Osteoblast (primary cell): Measurements from ENCODE around the gene LANCL2. TPM values are rescaled to one million over a fixed set of nuclear protein-coding genes. Genes with fewer than 3 reads are reported as not detected.

Experiments
- DNase-seq: peaks from one replicate; pipeline ENCODE4 v3.0.0; 2011; ENCODE audit warnings: low spot score, mixed read lengths; ENCODE audit not compliant: insufficient read length; ENCODE audit errors: missing footprints
- H2AFZ ChIP-seq: 2 replicates; pipeline ENCODE4 v1.6.0; 2011; ENCODE audit warnings: mild to moderate bottlenecking, low read length
- H3K27ac ChIP-seq: 2 replicates; pipeline ENCODE4 v1.5.1; 2011; ENCODE audit warnings: mild to moderate bottlenecking, low read depth, low read length, moderate library complexity
- H3K27me3 ChIP-seq: 2 replicates; pipeline ENCODE4 v1.6.0; 2012; ENCODE audit warnings: mild to moderate bottlenecking, control low read depth, inconsistent platforms, low read length, moderate library complexity; ENCODE audit not compliant: insufficient read depth
- H3K36me3 ChIP-seq: 2 replicates; pipeline ENCODE4 v1.5.1; 2011; ENCODE audit warnings: mild to moderate bottlenecking, low read length, control low read depth, moderate library complexity; ENCODE audit not compliant: insufficient read depth
- H3K4me1 ChIP-seq: 2 replicates; pipeline ENCODE4 v1.5.1; 2011; ENCODE audit warnings: mild to moderate bottlenecking, low read length, control low read depth, moderate library complexity; ENCODE audit not compliant: insufficient read depth
- H3K4me2 ChIP-seq: 2 replicates; pipeline ENCODE4 v1.6.0; 2011; ENCODE audit warnings: mild to moderate bottlenecking, low read length; ENCODE audit not compliant: insufficient read depth
- H3K4me3 ChIP-seq: fragments of 200-600 bp; sonication (generic); 3 replicates; pipeline ENCODE4 v1.5.1; 2012; ENCODE audit warnings: mild to moderate bottlenecking, low read length, inconsistent platforms; ENCODE audit not compliant: insufficient read depth
- H3K79me2 ChIP-seq: 2 replicates; pipeline ENCODE4 v1.6.0; 2012; ENCODE audit warnings: mild to moderate bottlenecking, low read length, control low read depth, inconsistent platforms; ENCODE audit not compliant: insufficient read depth
- H3K9me3 ChIP-seq: 2 replicates; pipeline ENCODE4 v1.5.1; 2011; ENCODE audit warnings: low read depth, low read length, control low read depth
- H4K20me1 ChIP-seq: 2 replicates; pipeline ENCODE4 v1.6.0; 2012; ENCODE audit warnings: mild to moderate bottlenecking, low read length, control low read depth; ENCODE audit not compliant: insufficient read depth
- CTCF ChIP-seq: IDR thresholded peaks from 2 replicates; pipeline ENCODE4 v1.5.1; 2011; ENCODE audit warnings: mild to moderate bottlenecking, low read depth, low read length, moderate library complexity; ENCODE audit errors: extremely low read depth
- total RNA-seq: library from RNA; depleted of rRNA; stranded (reverse); fragments of >200 nt; gene quantifications from 2 replicates; pipeline ENCODE4 v1.2.3, GENCODE V29; 2012

Gene LANCL2
- total RNA-seq, 1 donor, result 19.2 TPM

GRCh38 chr7:55458351-55458750 lies 93.2 kb downstream of the LANCL2 start:
- H3K4me2 ChIP-seq, result no peak overlapping the region
- no peaks in the 10 kb centered on the region for H3K27me3 ChIP-seq
- H2AFZ ChIP-seq, result no peak overlapping the region
- no peaks in the 10 kb centered on the region for H3K4me1 ChIP-seq
- no peaks in the 10 kb centered on the region for H4K20me1 ChIP-seq
- no peaks in the 10 kb centered on the region for H3K79me2 ChIP-seq
- TF ChIP-seq CTCF, result no peak
- no peak overlapping the region for H3K4me3 ChIP-seq
- H3K9me3 ChIP-seq, result no peaks in the 10 kb centered on the region
- no peak for DNase-seq
- H3K36me3 ChIP-seq, result no peaks in the 10 kb centered on the region
- H3K27ac ChIP-seq, result no peak overlapping the region

GRCh38 chr7:55463686-55464262 lies 98.6 kb downstream of the LANCL2 start:
- H3K4me3 ChIP-seq, result no peak overlapping the region
- H3K27me3 ChIP-seq, result no peaks in the 10 kb centered on the region
- no peak overlapping the region for H3K27ac ChIP-seq
- H3K4me1 ChIP-seq, result no peaks in the 10 kb centered on the region
- no peaks in the 10 kb centered on the region for H3K79me2 ChIP-seq
- H3K36me3 ChIP-seq, result peaks cover 5% of the 10 kb centered on the region
- no peak for TF ChIP-seq CTCF
- H3K9me3 ChIP-seq, result no peaks in the 10 kb centered on the region
- H3K4me2 ChIP-seq, result no peak overlapping the region
- H2AFZ ChIP-seq, result no peak overlapping the region
- DNase-seq, result no peak
- H4K20me1 ChIP-seq, result peaks cover 2% of the 10 kb centered on the region

GRCh38 chr7:55464422-55464821 lies 99.3 kb downstream of the LANCL2 start:
- Histone ChIP-seq H3K79me2 (no peaks in the 10 kb centered on the region), H2AFZ (no peak overlapping the region), H3K4me2 (no peak overlapping the region), H3K4me3 (no peak overlapping the region), H3K36me3 (peaks cover 5% of the 10 kb centered on the region), H3K27me3 (no peaks in the 10 kb centered on the region), H4K20me1 (peaks cover 2% of the 10 kb centered on the region), H3K9me3 (no peaks in the 10 kb centered on the region), H3K27ac (no peak overlapping the region), H3K4me1 (no peaks in the 10 kb centered on the region)
- no peak for TF ChIP-seq CTCF
- peak; percentile 54 for DNase-seq

- Histone ChIP-seq H3K9me3 (no peaks in the 10 kb centered on the region), H2AFZ (no peak overlapping the region), H3K27ac (no peak overlapping the region), H3K36me3 (peaks cover 5% of the 10 kb centered on the region), H3K4me1 (no peaks in the 10 kb centered on the region), H3K27me3 (no peaks in the 10 kb centered on the region), H3K79me2 (no peaks in the 10 kb centered on the region), H3K4me2 (no peak overlapping the region), H4K20me1 (peaks cover 2% of the 10 kb centered on the region), H3K4me3 (no peak overlapping the region)
- DNase-seq, result no peak
- TF ChIP-seq CTCF, result no peak
Measured at GRCh38 chr7:55465691-55466090, 100.6 kb downstream of the LANCL2 start.
